Fibroblast of mammary gland (primary cell): ENCODE data around the gene COL16A1.

ENCODE experiments used
- DNase-seq: peaks from one replicate; pipeline ENCODE4 v3.0.0-alpha.2; 2010; ENCODE audit warnings: low read depth
- H3K4me3 ChIP-seq: 2 replicates; pipeline ENCODE4 v1.5.1; 2011; ENCODE audit warnings: low read depth, mild to moderate bottlenecking, low read length, moderate library complexity; ENCODE audit not compliant: control insufficient read depth
- CTCF ChIP-seq: conservative IDR thresholded peaks from 2 replicates; pipeline ENCODE4 v1.5.1; 2011; ENCODE audit warnings: low read depth, low read length, inconsistent platforms; ENCODE audit not compliant: control insufficient read depth, insufficient read depth

COL16A1 gene

GRCh38 chr1:31647106-31647505, 56.7 kb downstream of the COL16A1 start:
- no peak for DNase-seq
- H3K4me3 ChIP-seq: no peak overlapping the region
- no peak for TF ChIP-seq CTCF

GRCh38 chr1:31646259-31646960, 57.4 kb downstream of the COL16A1 start:
- TF ChIP-seq CTCF: no peak
- no peak for DNase-seq
- no peak overlapping the region for H3K4me3 ChIP-seq

- no peak for DNase-seq
- no peak for TF ChIP-seq CTCF
- H3K4me3 ChIP-seq: peak overlapping the region; percentile 94
Measured at GRCh38 chr1:31645274-31645568, 58.6 kb downstream of the COL16A1 start.

- H3K4me3 ChIP-seq: peak within 1 kb of the TSS; percentile 94
- TF ChIP-seq CTCF: no peak
- DNase-seq: peak; percentile 97
Measured at GRCh38 chr1:31644560-31645273, 59.1 kb downstream of the COL16A1 start, which contains the start of gene PEF1. PEF1 (minus strand) TSS chr1:31644876; CDS start chr1:31644864, 12 bp downstream.

- no peak for DNase-seq
- no peak for TF ChIP-seq CTCF
- H3K4me3 ChIP-seq: peak overlapping the region; percentile 94
Measured at GRCh38 chr1:31643976-31644559, 59.7 kb downstream of the COL16A1 start.

- H3K4me3 ChIP-seq: no peak overlapping the region
- no peak for DNase-seq
- TF ChIP-seq CTCF: no peak
Measured at GRCh38 chr1:31642897-31643296, 60.9 kb downstream of the COL16A1 start.
